Uterus (tissue), 4 donors: ENCODE results near the gene NHLRC2. TPM values are rescaled to one million over a fixed set of nuclear protein-coding genes. Genes with fewer than 3 reads are reported as not detected.

Experiments used
- DNase-seq, 2 donors: peaks; one replicate each; pipeline ENCODE4 v3.0.0-alpha.2; 2019 to 2020
- H3K27ac ChIP-seq, 2 donors: fragments of 200-600 bp; sonication (generic); 1 replicate in 1 of 2; 2 replicates in 1 of 2; pipeline ENCODE4 v1.5.1; 2016 to 2018
- H3K27me3 ChIP-seq, 2 donors: fragments of 200-600 bp; sonication (generic); one replicate each; pipeline ENCODE4 v1.5.1; 2018 to 2019; ENCODE audit warnings: control low read depth in 1 of 2
- H3K36me3 ChIP-seq, 2 donors: fragments of 200-600 bp; sonication (generic); one replicate each; pipeline ENCODE4 v1.5.1; 2019; ENCODE audit warnings: control low read depth in 1 of 2
- H3K4me1 ChIP-seq, 2 donors: fragments of 200-600 bp; sonication (generic); one replicate each; pipeline ENCODE4 v1.5.1; 2018 to 2019; ENCODE audit warnings: control low read depth in 1 of 2
- H3K4me3 ChIP-seq, 2 donors: fragments of 200-600 bp; sonication (generic); 1 replicate in 1 of 2; 2 replicates in 1 of 2; pipeline ENCODE4 v1.5.1; 2018 to 2019; ENCODE audit warnings: mild to moderate bottlenecking in 1 of 2
- H3K9me3 ChIP-seq, 2 donors: fragments of 200-600 bp; sonication (generic); one replicate each; pipeline ENCODE4 v1.5.1; 2019; ENCODE audit warnings: control low read depth in 1 of 2
- CTCF ChIP-seq, 4 experiments: fragments of 200-600 bp in 2 of 4; fragments of 450-650 bp in 2 of 4; sonication (generic) in 2 of 4; IDR thresholded peaks; one replicate each; pipeline ENCODE4 v1.5.1; 2016 to 2019; ENCODE audit warnings: antibody characterized with exemption in 4 of 4, mild to moderate bottlenecking in 2 of 4, moderate library complexity in 1 of 4
- POLR2A ChIP-seq, 2 donors: fragments of 450-650 bp; IDR thresholded peaks; one replicate each; pipeline ENCODE4 v1.6.1; 2016; ENCODE audit warnings: antibody characterized with exemption in 2 of 2, mild to moderate bottlenecking in 1 of 2, moderate library complexity in 1 of 2
- intact Hi-C: fragments of 100-400 bp; cut with DNase I; formaldehyde crosslinking; loops from one replicate; pipeline ENCODE4 v1.15.1; 2023; ENCODE audit warnings: low total_unique reads
- total RNA-seq, 4 donors: library from RNA; depleted of rRNA in 3 of 4; stranded (reverse); fragments of >200 nt in 3 of 4; gene quantifications; one replicate each; pipeline versions ENCODE4 v1.1.0 to v1.2.4, GENCODE V29; 2014 to 2023
- donor health status: DM: yes; HTN: yes; CAD: no.

The NHLRC2 gene
- total RNA-seq, 4 donors from 2014 or later: 9.0 to 70.3 (median 37.1) TPM

DNA sequence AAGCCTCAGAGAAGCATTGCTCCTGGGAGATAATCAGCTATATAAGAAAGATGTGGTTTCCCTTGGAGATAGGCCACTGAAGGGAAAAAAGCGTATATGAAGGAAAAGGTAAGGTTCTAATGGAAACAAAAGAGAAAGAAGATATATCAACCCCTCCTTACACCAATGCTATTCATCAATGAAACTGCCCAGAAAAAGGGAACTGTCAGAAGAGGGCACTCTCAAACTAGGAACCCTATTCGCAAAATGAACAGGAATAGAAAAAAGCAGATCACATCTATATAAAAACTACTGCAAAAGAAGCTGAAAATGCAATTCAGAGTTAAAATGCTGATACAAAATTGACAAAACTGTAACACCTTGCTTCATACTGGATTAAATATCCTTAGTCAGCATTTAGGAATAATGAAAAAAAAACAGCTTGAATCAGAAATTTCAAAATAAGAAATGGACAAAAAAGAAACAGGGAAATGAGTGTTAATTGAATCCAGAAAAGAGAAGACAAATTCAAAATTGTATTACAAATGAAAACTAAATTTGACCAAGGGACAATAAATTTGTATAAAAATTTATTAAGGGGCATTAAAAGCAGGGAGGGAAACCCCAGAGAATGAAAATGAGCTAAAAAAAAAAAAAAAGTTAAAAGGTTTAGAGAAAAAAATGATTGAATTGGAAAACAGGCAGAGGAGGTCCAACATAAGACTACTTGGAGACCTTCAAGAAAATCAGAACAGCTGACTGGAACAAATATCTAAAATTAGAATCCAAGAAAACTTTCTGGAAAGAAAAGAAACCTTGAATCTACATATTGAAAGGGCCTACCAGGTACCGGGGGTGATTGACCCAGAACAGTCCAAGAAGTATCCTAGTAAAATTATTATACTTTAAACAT is 17.9 kb downstream of the NHLRC2 start:
- intact Hi-C loops: no loop called here
- H3K4me1 ChIP-seq: no peaks in the 10 kb centered on the region
- no peak for TF ChIP-seq POLR2A (IDR thresholded peaks at IDR 0.05)
- TF ChIP-seq CTCF (IDR thresholded peaks at IDR 0.05): no peak
- no peak overlapping the region for H3K27ac ChIP-seq
- H3K36me3 ChIP-seq: no peaks in the 10 kb centered on the region
- no peaks in the 10 kb centered on the region for H3K27me3 ChIP-seq
- DNase-seq: no peak
- H3K4me3 ChIP-seq: no peak overlapping the region
- H3K9me3 ChIP-seq: no peaks in the 10 kb centered on the region

- DNase-seq: no peak
- H3K4me1 ChIP-seq: no peaks in the 10 kb centered on the region
These were observed 20.8 kb downstream of the NHLRC2 start for GRCh38 chr10:113875212-113875611.

DNA sequence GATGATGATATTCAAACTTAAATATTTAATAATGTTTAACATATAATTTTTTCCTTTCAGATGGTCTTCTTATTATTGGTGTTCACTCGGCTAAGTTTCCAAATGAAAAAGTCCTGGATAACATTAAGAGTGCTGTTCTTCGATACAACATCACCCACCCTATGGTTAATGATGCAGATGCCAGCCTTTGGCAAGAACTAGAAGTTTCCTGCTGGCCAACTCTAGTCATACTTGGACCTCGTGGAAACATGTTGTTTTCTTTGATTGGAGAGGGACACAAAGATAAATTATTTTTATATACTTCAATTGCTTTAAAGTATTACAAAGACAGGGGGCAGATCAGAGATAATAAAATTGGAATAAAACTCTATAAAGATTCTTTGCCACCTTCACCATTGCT is 22.0 kb downstream of the NHLRC2 start:
- intact Hi-C loops: no loop called here
- H3K9me3 ChIP-seq: no peaks in the 10 kb centered on the region
- no peak for DNase-seq
- no peaks in the 10 kb centered on the region for H3K36me3 ChIP-seq
- H3K27me3 ChIP-seq: no peaks in the 10 kb centered on the region
- no peaks in the 10 kb centered on the region for H3K4me1 ChIP-seq
- H3K4me3 ChIP-seq: no peak overlapping the region
- TF ChIP-seq CTCF (IDR thresholded peaks at IDR 0.05) (no peak), POLR2A (IDR thresholded peaks at IDR 0.05) (no peak)
- H3K27ac ChIP-seq: no peak overlapping the region

More at GRCh38 chr10:113875212-113875611, 20.8 kb downstream of the NHLRC2 start:
- intact Hi-C loops: no loop called here
- no peaks in the 10 kb centered on the region for H3K27me3 ChIP-seq
- H3K27ac ChIP-seq: no peak overlapping the region
- TF ChIP-seq POLR2A (IDR thresholded peaks at IDR 0.05) (no peak), CTCF (IDR thresholded peaks at IDR 0.05) (no peak)
- no peaks in the 10 kb centered on the region for H3K9me3 ChIP-seq
- no peak overlapping the region for H3K4me3 ChIP-seq
- H3K36me3 ChIP-seq: no peaks in the 10 kb centered on the region

DNA sequence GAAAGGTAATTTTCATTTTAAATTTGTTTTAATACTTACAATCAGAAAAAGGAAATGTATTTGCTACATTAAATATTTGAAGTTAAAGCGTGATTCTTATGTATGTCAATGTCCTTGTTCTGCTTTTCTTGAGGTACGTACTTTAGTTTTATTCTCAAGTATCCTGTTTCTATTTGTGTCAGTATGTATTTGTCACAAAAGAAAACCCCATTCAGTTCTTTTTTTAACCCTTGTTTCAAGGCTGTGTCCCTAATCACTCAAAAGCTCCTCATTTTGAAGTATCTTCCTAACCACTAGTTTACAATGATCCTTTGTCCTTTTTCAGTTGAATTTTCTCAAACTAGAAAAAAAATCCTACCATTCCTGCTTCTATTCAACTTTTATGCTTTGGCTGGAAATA is 25.2 kb downstream of the NHLRC2 start:
- peaks cover 0 to 2% of the 10 kb centered on the region in 2 donors for H3K36me3 ChIP-seq
- no peak overlapping the region for H3K27ac ChIP-seq
- TF ChIP-seq CTCF (IDR thresholded peaks at IDR 0.05): no peak
- TF ChIP-seq POLR2A (IDR thresholded peaks at IDR 0.05): no peak
- H3K27me3 ChIP-seq: no peaks in the 10 kb centered on the region
- no peaks in the 10 kb centered on the region for H3K4me1 ChIP-seq
- no peak for DNase-seq
- intact Hi-C loops: no loop called here
- no peak overlapping the region for H3K4me3 ChIP-seq
- no peaks in the 10 kb centered on the region for H3K9me3 ChIP-seq

DNA sequence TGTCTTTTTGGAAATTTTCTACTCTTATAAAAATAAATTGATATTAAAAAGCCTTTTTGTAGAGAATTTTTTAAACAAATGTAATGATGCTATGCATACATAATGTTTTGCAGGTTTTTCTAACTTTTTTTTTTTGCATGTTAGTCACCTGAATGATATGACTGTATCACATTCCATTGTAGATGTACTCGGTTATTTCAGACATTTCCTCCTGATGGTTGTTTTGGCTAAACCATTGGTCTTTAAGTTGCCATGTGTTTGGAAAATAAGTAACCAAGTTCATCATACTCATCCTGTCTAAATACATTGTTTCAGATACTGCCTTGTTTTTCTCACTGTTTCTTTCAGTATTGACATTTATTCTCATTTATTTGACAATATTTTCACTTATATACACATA is 25.8 kb downstream of the NHLRC2 start:
- no peak overlapping the region for H3K27ac ChIP-seq
- TF ChIP-seq POLR2A (IDR thresholded peaks at IDR 0.05) (no peak), CTCF (IDR thresholded peaks at IDR 0.05) (no peak)
- no peak for DNase-seq
- H3K27me3 ChIP-seq: no peaks in the 10 kb centered on the region
- no peak overlapping the region for H3K4me3 ChIP-seq
- no peaks in the 10 kb centered on the region for H3K9me3 ChIP-seq
- no peaks in the 10 kb centered on the region for H3K4me1 ChIP-seq
- intact Hi-C loops: no loop called here
- peaks cover 0 to 4% of the 10 kb centered on the region in 2 donors for H3K36me3 ChIP-seq
